H1 (cell line): Measurements from ENCODE around the gene PIK3CG. TPM values are rescaled to one million over a fixed set of nuclear protein-coding genes. Genes with fewer than 3 reads are reported as not detected.

ENCODE experiments used
- CTCF ChIA-PET: fragments of 300-600 bp; sonication (Branson Sonifier 250); formaldehyde crosslinking; loops from one replicate; lab custom pipeline; 2021; ENCODE audit not compliant: partially characterized antibody; lab: Charles Lee
- POLR2A ChIA-PET: fragments of 300-600 bp; sonication (Branson Sonifier 250); formaldehyde crosslinking; loops from one replicate; lab custom pipeline; 2021; ENCODE audit warnings: inconsistent platforms; ENCODE audit not compliant: partially characterized antibody; lab: Charles Lee
- DNase-seq, 2 experiments: peaks; one replicate each; pipeline versions ENCODE4 v3.0.0 to v3.0.0-alpha.2; 2010 to 2022; ENCODE audit warnings: low spot score in 2 of 2, low read depth in 1 of 2, mixed read lengths in 1 of 2
- FAIRE-seq: peaks from 2 replicates; lab custom pipeline; 2011; peaks lifted over from hg19 to GRCh38; lab: Jason Lieb, UNC
- H2AFZ ChIP-seq: 2 replicates; pipeline ENCODE4 v1.8.1; 2012; ENCODE audit warnings: low read length, inconsistent platforms
- H2AK5ac ChIP-seq: 2 replicates; pipeline ENCODE4 v1.6.1; 2013; ENCODE audit warnings: low read depth, low read length
- H2BK120ac ChIP-seq: replicated peaks from 2 replicates; pipeline ENCODE3; 2013; ENCODE audit warnings: low read depth, low read length, inconsistent platforms
- H2BK12ac ChIP-seq: 2 replicates; pipeline ENCODE4 v1.6.1; 2013; ENCODE audit warnings: low read depth, low read length
- H2BK15ac ChIP-seq: 2 replicates; pipeline ENCODE4 v1.6.1; 2013; ENCODE audit warnings: low read length
- H2BK20ac ChIP-seq: 2 replicates; pipeline ENCODE4 v1.6.1; 2013; ENCODE audit warnings: low read length
- H2BK5ac ChIP-seq: 2 replicates; pipeline ENCODE4 v1.6.1; 2013; ENCODE audit warnings: low read depth, low read length
- H3K14ac ChIP-seq: 2 replicates; pipeline ENCODE4 v1.6.1; 2013; ENCODE audit warnings: inconsistent platforms; ENCODE audit not compliant: insufficient read length
- H3K18ac ChIP-seq: 2 replicates; pipeline ENCODE4 v1.6.1; 2013; ENCODE audit warnings: low read length; ENCODE audit errors: extremely low read depth
- H3K23ac ChIP-seq: 2 replicates; pipeline ENCODE4 v1.6.1; 2013; ENCODE audit warnings: inconsistent platforms; ENCODE audit not compliant: insufficient read length
- H3K23me2 ChIP-seq: 2 replicates; pipeline ENCODE4 v1.6.1; 2013; ENCODE audit warnings: low read depth, low read length
- H3K27ac ChIP-seq: 2 replicates; pipeline ENCODE4 v1.6.1; 2011; ENCODE audit warnings: low read depth, low read length, inconsistent platforms
- H3K27me3 ChIP-seq, 4 experiments: replicated peaks in 1 of 4; 1 replicate in 1 of 4; 2 replicates in 3 of 4; pipeline versions ENCODE4 v1.6.1 to v1.8.1; 2011 to 2013; ENCODE audit warnings: low read length in 3 of 4, mild to moderate bottlenecking in 3 of 4, inconsistent platforms in 2 of 4, mixed read lengths in 2 of 4, moderate library complexity in 1 of 4; ENCODE audit not compliant: control insufficient read depth in 3 of 4, insufficient read depth in 3 of 4; ENCODE audit errors: extremely low read depth in 1 of 4
- H3K36me3 ChIP-seq, 4 experiments: 2 replicates each; pipeline versions ENCODE4 v1.6.1 to v1.8.1; 2011 to 2013; ENCODE audit warnings: mild to moderate bottlenecking in 4 of 4, low read length in 3 of 4, moderate library complexity in 2 of 4, control low read depth in 1 of 4, inconsistent platforms in 1 of 4; ENCODE audit not compliant: insufficient read depth in 4 of 4, control insufficient read depth in 2 of 4
- H3K4ac ChIP-seq: replicated peaks from 2 replicates; pipeline ENCODE3; 2013; ENCODE audit warnings: low read length, low read depth, mixed read lengths, inconsistent platforms; ENCODE audit not compliant: insufficient read length
- H3K4me1 ChIP-seq, 4 experiments: replicated peaks in 1 of 4; 1 replicate in 1 of 4; 2 replicates in 3 of 4; pipeline versions ENCODE4 v1.6.1 to v1.8.1; 2011 to 2013; ENCODE audit warnings: low read length in 3 of 4, inconsistent platforms in 2 of 4, mixed read lengths in 1 of 4; ENCODE audit not compliant: insufficient read depth in 4 of 4, control insufficient read depth in 3 of 4
- H3K4me2 ChIP-seq, 2 experiments: 2 replicates each; pipeline versions ENCODE4 v1.6.1 to v1.8.1; 2011 to 2013; ENCODE audit warnings: low read depth in 2 of 2, low read length in 2 of 2, control low read depth in 1 of 2, inconsistent platforms in 1 of 2, mild to moderate bottlenecking in 1 of 2; ENCODE audit not compliant: insufficient read depth in 1 of 2
- H3K4me3 ChIP-seq, 4 experiments: fragments of 200-600, 300-600 bp in 1 of 4; sonication (generic), shearing (Covaris generic), sonication (Bioruptor Twin) in 1 of 4; 2 replicates each; pipeline versions ENCODE4 v1.5.1 to v1.8.1; 2011 to 2016; ENCODE audit warnings: low read length in 4 of 4, low read depth in 3 of 4, control low read depth in 2 of 4, inconsistent platforms in 2 of 4, mild to moderate bottlenecking in 2 of 4, mixed read lengths in 1 of 4, moderate library complexity in 1 of 4; ENCODE audit not compliant: insufficient read depth in 2 of 4; ENCODE audit errors: extremely low read depth in 1 of 4
- H3K56ac ChIP-seq: replicated peaks from 2 replicates; pipeline ENCODE3; 2013; ENCODE audit warnings: low read depth, mild to moderate bottlenecking, mixed read lengths, low read length, inconsistent platforms; ENCODE audit not compliant: insufficient read length
- H3K79me1 ChIP-seq: 2 replicates; pipeline ENCODE4 v1.6.1; 2013; ENCODE audit warnings: low read depth, low read length, control low read depth
- H3K79me2 ChIP-seq, 2 experiments: 2 replicates each; pipeline versions ENCODE4 v1.6.1 to v1.8.1; 2012 to 2013; ENCODE audit warnings: low read length in 2 of 2, mild to moderate bottlenecking in 2 of 2, inconsistent platforms in 1 of 2; ENCODE audit not compliant: insufficient read depth in 2 of 2, control insufficient read depth in 1 of 2
- H3K9ac ChIP-seq, 4 experiments: replicated peaks in 1 of 4; 1 replicate in 1 of 4; 2 replicates in 3 of 4; pipeline versions ENCODE4 v1.6.1 to v1.8.1; 2011 to 2013; ENCODE audit warnings: low read depth in 3 of 4, low read length in 3 of 4, control low read depth in 2 of 4, mild to moderate bottlenecking in 2 of 4, moderate library complexity in 2 of 4, inconsistent platforms in 1 of 4; ENCODE audit errors: extremely low read depth in 1 of 4
- H3K9me3 ChIP-seq, 2 experiments: 2 replicates each; pipeline versions ENCODE4 v1.6.1 to v1.8.1; 2012 to 2013; ENCODE audit warnings: mild to moderate bottlenecking in 2 of 2, moderate library complexity in 2 of 2, control low read depth in 1 of 2, inconsistent platforms in 1 of 2, low read depth in 1 of 2, low read length in 1 of 2, mixed read lengths in 1 of 2; ENCODE audit not compliant: insufficient read depth in 2 of 2
- H4K20me1 ChIP-seq, 2 experiments: replicated peaks in 1 of 2; 2 replicates each; pipeline versions ENCODE3 to v1.8.1; 2011 to 2013; ENCODE audit warnings: inconsistent platforms in 2 of 2, low read length in 2 of 2, mild to moderate bottlenecking in 1 of 2; ENCODE audit not compliant: insufficient read depth in 2 of 2, control insufficient read depth in 1 of 2
- H4K5ac ChIP-seq: 2 replicates; pipeline ENCODE4 v1.6.1; 2013; ENCODE audit warnings: low read length, low read depth, mixed read lengths, inconsistent platforms; ENCODE audit not compliant: insufficient read length
- H4K8ac ChIP-seq: 2 replicates; pipeline ENCODE4 v1.8.0; 2013; ENCODE audit warnings: mild to moderate bottlenecking, moderate library complexity, low read length, inconsistent platforms; ENCODE audit not compliant: insufficient read depth; ENCODE audit errors: extremely low read depth
- H4K91ac ChIP-seq: replicated peaks from 2 replicates; pipeline ENCODE3; 2013; ENCODE audit warnings: low read length, mixed read lengths, inconsistent platforms; ENCODE audit not compliant: insufficient read length
- ASH2L ChIP-seq: fragments of 200-600, 300-600 bp; sonication (generic); IDR thresholded peaks from one replicate; pipeline ENCODE4 v1.7.1; 2017; ENCODE audit warnings: low read length
- CBX5 ChIP-seq: fragments of 300-800, 300-1000 bp; sonication (generic); IDR thresholded peaks from 2 replicates; pipeline ENCODE4 v1.7.1; 2016; ENCODE audit warnings: antibody characterized with exemption, low read length, low read depth
- CTCF ChIP-seq, 3 experiments: IDR thresholded peaks; 1 replicate in 2 of 3; 2 replicates in 1 of 3; pipeline versions ENCODE4 v1.5.1 to v1.6.1; 2011; ENCODE audit warnings: low read length in 3 of 3, mild to moderate bottlenecking in 3 of 3, inconsistent platforms in 2 of 3, low read depth in 1 of 3, moderate library complexity in 1 of 3; ENCODE audit not compliant: insufficient read depth in 1 of 3; ENCODE audit errors: control extremely low read depth in 1 of 3
- GTF2F1 ChIP-seq: IDR thresholded peaks from 2 replicates; pipeline ENCODE4 v1.6.1; 2012; ENCODE audit warnings: low read depth, low read length, improper control_type of control experiment, borderline replicate concordance
- HDAC2 ChIP-seq, 2 experiments: fragments of 300-600 bp in 1 of 2; sonication (generic) in 1 of 2; IDR thresholded peaks; 2 replicates each; pipeline ENCODE4 v1.6.1; 2011 to 2012; ENCODE audit warnings: low read depth in 2 of 2, low read length in 2 of 2, mild to moderate bottlenecking in 2 of 2, moderate library complexity in 2 of 2, borderline replicate concordance in 1 of 2, inconsistent platforms in 1 of 2
- JUN ChIP-seq: IDR thresholded peaks from 2 replicates; pipeline ENCODE4 v1.6.1; 2011; ENCODE audit warnings: low read depth, mild to moderate bottlenecking, improper control_type of control experiment, low read length
- KDM4A ChIP-seq: IDR thresholded peaks from one replicate; pipeline ENCODE4 v1.7.1; 2012; ENCODE audit warnings: low read depth, mild to moderate bottlenecking, moderate library complexity, low read length, inconsistent platforms; ENCODE audit not compliant: severe bottlenecking
- POLR2A ChIP-seq, 2 experiments: IDR thresholded peaks; 1 replicate in 1 of 2; 2 replicates in 1 of 2; pipeline ENCODE4 v1.6.1; 2011; ENCODE audit warnings: low read depth in 2 of 2, low read length in 2 of 2, mild to moderate bottlenecking in 2 of 2; ENCODE audit errors: control extremely low read depth in 1 of 2
- POLR2AphosphoS5 ChIP-seq: IDR thresholded peaks from 2 replicates; pipeline ENCODE4 v1.6.1; 2011; ENCODE audit warnings: low read depth, low read length
- RAD21 ChIP-seq, 2 experiments: IDR thresholded peaks in 1 of 2; conservative IDR thresholded peaks in 1 of 2; 2 replicates each; pipeline ENCODE4 v1.6.1; 2011; ENCODE audit warnings: low read depth in 2 of 2, low read length in 2 of 2, improper control_type of control experiment in 1 of 2, inconsistent platforms in 1 of 2, mild to moderate bottlenecking in 1 of 2, moderate library complexity in 1 of 2
- SIRT6 ChIP-seq: IDR thresholded peaks from one replicate; pipeline ENCODE4 v1.7.1; 2012; ENCODE audit warnings: low read length, inconsistent platforms
- TAF1 ChIP-seq: IDR thresholded peaks from 2 replicates; pipeline ENCODE4 v1.6.1; 2011; ENCODE audit warnings: mild to moderate bottlenecking, low read depth, low read length
- WGBS, 2 experiments: shearing (Covaris generic) in 1 of 2; methylation state at CpG; one replicate each; pipeline versions ENCODE4 v1.1.6 to v1.1.7; 2013 to 2015; ENCODE audit warnings: low lambda C conversion rate in 2 of 2, mixed read lengths in 2 of 2, inconsistent platforms in 1 of 2, low coverage in 1 of 2, missing lambda C conversion rate in 1 of 2; ENCODE audit not compliant: insufficient replicate concordance in 2 of 2, insufficient coverage in 1 of 2, insufficient read length in 1 of 2; ENCODE audit errors: extremely low coverage in 1 of 2, missing lambda C conversion rate in 1 of 2; 5-methylcytosine and 5-hydroxymethylcytosine counted together
- polyA plus RNA-seq, 7 experiments: library from polyadenylated mRNA; depleted of rRNA in 3 of 7; stranded (reverse) in 5 of 7; unstranded in 2 of 7; fragments of >200 nt in 5 of 7; fragments of 200-250 nt in 2 of 7; gene quantifications; 1 replicate in 5 of 7; 2 replicates in 1 of 7; 4 replicates in 1 of 7; pipeline versions ENCODE4 v1.2.1 to v1.2.3, GENCODE V29; 2011 to 2013; ENCODE audit warnings: missing spikeins in 2 of 7, mixed read lengths in 2 of 7
- total RNA-seq: library from RNA; stranded (reverse); fragmentation: NEBNext Ultra II Directional; extraction: Animal tissue kit (Norgen Biotek cat#: 25700); gene quantifications from 2 replicates; pipeline ENCODE4 v1.2.1, GENCODE V29; 2021

The PIK3CG gene
- total and polyA plus RNA-seq, 2 of the 8 experiments (the other 6 are each of a cell fraction or from before 2014, with no cell fraction given): not detected

GRCh38 chr7:106848049-106848448 lies 17.0 kb upstream of the PIK3CG start:
- Histone ChIP-seq H3K9ac (no peak overlapping the region), H2AK5ac (no peak overlapping the region), H3K14ac (no peak overlapping the region), H3K27me3 (no peaks in the 10 kb centered on the region), H3K36me3 (no peaks in the 10 kb centered on the region), H3K79me2 (no peaks in the 10 kb centered on the region), H3K23me2 (no peaks in the 10 kb centered on the region), H4K5ac (no peak overlapping the region), H2BK5ac (no peak overlapping the region), H2AFZ (no peak overlapping the region), H3K56ac (no peak overlapping the region), H3K4me2 (no peak overlapping the region), H3K4me1 (no peaks in the 10 kb centered on the region), H2BK20ac (no peak overlapping the region), H3K79me1 (no peaks in the 10 kb centered on the region), H3K4me3 (no peak overlapping the region), H2BK120ac (no peak overlapping the region), H4K8ac (no peak overlapping the region), H2BK15ac (no peak overlapping the region), H3K4ac (no peak overlapping the region), H2BK12ac (no peak overlapping the region), H3K23ac (no peak overlapping the region), H3K27ac (no peak overlapping the region), H3K18ac (no peak overlapping the region), H4K91ac (no peak overlapping the region), H4K20me1 (no peaks in the 10 kb centered on the region), H3K9me3 (no peaks in the 10 kb centered on the region)
- ChIA-PET CTCF (interaction anchor here (0.8 kb wide), 1 partner anchor 10 kb away, joined by 3 read pairs; no protein-coding TSS in a partner anchor), POLR2A (interaction anchor here (0.6 kb wide), 1 partner anchor 110 kb away, joined by 3 read pairs; no protein-coding TSS in a partner anchor)
- DNase-seq (no peak), FAIRE-seq (no peak)
- WGBS, 2 experiments: 92% methylated on average over 1 of the region's 1 CpG; no CpG with 5 or more reads in 1 of the 2 experiments
- TF ChIP-seq POLR2AphosphoS5: no peak
- TF ChIP-seq HDAC2 (IDR thresholded peaks at IDR 0.05; ENCODE audit: borderline replicate concordance in 1 of 2, low read depth in 2 of 2, low read length in 2 of 2): no peak
- TF ChIP-seq TAF1: no peak
- TF ChIP-seq JUN: no peak
- no peak for TF ChIP-seq RAD21 (IDR thresholded peaks at IDR 0.05 in 1 of 2, conservative IDR thresholded peaks at IDR 0.05 in 1 of 2; ENCODE audit: low read depth in 2 of 2, low read length in 2 of 2)
- no peak for TF ChIP-seq GTF2F1
- no peak for TF ChIP-seq POLR2A (IDR thresholded peaks at IDR 0.05; ENCODE audit: control extremely low read depth in 1 of 2, low read depth in 2 of 2, low read length in 2 of 2)
- TF ChIP-seq CBX5: no peak
- no peak for TF ChIP-seq ASH2L
- no peak for TF ChIP-seq SIRT6
- no peak for TF ChIP-seq CTCF (IDR thresholded peaks at IDR 0.05; ENCODE audit: control extremely low read depth in 1 of 3, insufficient read depth in 1 of 3, low read depth in 1 of 3, low read length in 3 of 3)
- TF ChIP-seq KDM4A: no peak
